ENCODE measurements around the gene SPRN.
"Not testable (repeated sequence)": the region's sequence is repeated elsewhere in the genome, so short reads cannot be mapped to it uniquely, and the experiment has no call there.

The SPRN gene

GRCh38 chr10:133439517-133440461, 15.4 kb upstream of the SPRN start:
- DNase-seq, result no peak

- DNase-seq, result no peak
Measured at GRCh38 chr10:133438711-133439273, 14.4 kb upstream of the SPRN start.

- DNase-seq, result not testable (repeated sequence)
Measured at GRCh38 chr10:133432789-133433188, 8.4 kb upstream of the SPRN start.

- not testable (repeated sequence) for DNase-seq
Measured at GRCh38 chr10:133431888-133432613, 7.6 kb upstream of the SPRN start.

GRCh38 chr10:133429571-133429970, 5.1 kb upstream of the SPRN start:
- not testable (repeated sequence) for DNase-seq

- DNase-seq, result not testable (repeated sequence)
Measured at GRCh38 chr10:133424102-133424501, 323 bp downstream of the SPRN start.

GRCh38 chr10:133422807-133423771, 1.3 kb downstream of the SPRN start:
- no peak for DNase-seq

- no peak for DNase-seq
Measured at GRCh38 chr10:133422223-133422806, 2.1 kb downstream of the SPRN start.

- no peak for DNase-seq
Measured at GRCh38 chr10:133421336-133422222, 2.8 kb downstream of the SPRN start.

GRCh38 chr10:133420579-133420978, 3.8 kb downstream of the SPRN start:
- no peak for DNase-seq

- DNase-seq, result no peak
Measured at GRCh38 chr10:133420028-133420427, 4.4 kb downstream of the SPRN start.

GRCh38 chr10:133419211-133419950, 5.0 kb downstream of the SPRN start:
- DNase-seq, result no peak

GRCh38 chr10:133418289-133418993, 6.0 kb downstream of the SPRN start:
- DNase-seq, result no peak

- no peak for DNase-seq
Measured at GRCh38 chr10:133415752-133416151, 8.7 kb downstream of the SPRN start.

- DNase-seq, result not testable (repeated sequence)
Measured at GRCh38 chr10:133414401-133414800, 10.0 kb downstream of the SPRN start.

- no peak for DNase-seq
Measured at GRCh38 chr10:133412381-133412711, 12.1 kb downstream of the SPRN start.

- DNase-seq, result no peak
Measured at GRCh38 chr10:133411523-133412380, 12.7 kb downstream of the SPRN start.

GRCh38 chr10:133405844-133406527, 18.4 kb downstream of the SPRN start:
- no peak for DNase-seq
